Embryonic facial prominence (tissue), 1 donor: ENCODE data around the gene EOLA2.
"Not testable (repeated sequence)": the region's sequence is repeated elsewhere in the genome, so short reads cannot be mapped to it uniquely, and the experiment has no call there.

ENCODE experiments used
- DNase-seq: peaks from one replicate; pipeline ENCODE4 v3.0.0-alpha.2; 2016; ENCODE audit errors: extremely low spot score

Gene EOLA2

GRCh38 chrX:149932970-149933369 is 5.3 kb downstream of the EOLA2 start:
- DNase-seq = not testable (repeated sequence)

- DNase-seq = not testable (repeated sequence)
Observed at GRCh38 chrX:149932150-149932549, 6.1 kb downstream of the EOLA2 start.

GRCh38 chrX:149931355-149931754 is 6.9 kb downstream of the EOLA2 start:
- DNase-seq = not testable (repeated sequence)

- DNase-seq = not testable (repeated sequence)
Observed at GRCh38 chrX:149929400-149929799, 8.9 kb downstream of the EOLA2 start, which contains the start of gene HSFX4. TSS of gene HSFX4 (plus strand) at chrX:149929573. CDS start at chrX:149929645, 72 bp downstream.

- not testable (repeated sequence) for DNase-seq
Observed at GRCh38 chrX:149928635-149929034, 9.7 kb downstream of the EOLA2 start.

- not testable (repeated sequence) for DNase-seq
Observed at GRCh38 chrX:149927964-149928258, 10.4 kb downstream of the EOLA2 start.

- DNase-seq = not testable (repeated sequence)
Observed at GRCh38 chrX:149927245-149927963, 10.9 kb downstream of the EOLA2 start.

- not testable (repeated sequence) for DNase-seq
Observed at GRCh38 chrX:149924434-149924833, 13.9 kb downstream of the EOLA2 start.

- DNase-seq = not testable (repeated sequence)
Observed at GRCh38 chrX:149923836-149924235, 14.5 kb downstream of the EOLA2 start.

- no peak for DNase-seq
Observed at GRCh38 chrX:149916745-149917392, 21.4 kb downstream of the EOLA2 start.

- DNase-seq = no peak
Observed at GRCh38 chrX:149910178-149910695, 28.1 kb downstream of the EOLA2 start.

GRCh38 chrX:149909324-149910177 is 28.7 kb downstream of the EOLA2 start:
- DNase-seq = no peak

- no peak for DNase-seq
Observed at GRCh38 chrX:149908727-149909126, 29.6 kb downstream of the EOLA2 start.

- no peak for DNase-seq
Observed at GRCh38 chrX:149908308-149908707, 30.0 kb downstream of the EOLA2 start.

- no peak for DNase-seq
Observed at GRCh38 chrX:149903889-149904748, 34.2 kb downstream of the EOLA2 start.

- DNase-seq = no peak
Observed at GRCh38 chrX:149898554-149898953, 39.7 kb downstream of the EOLA2 start.

- DNase-seq = not testable (repeated sequence)
Observed at GRCh38 chrX:149890828-149891227, 47.5 kb downstream of the EOLA2 start.
